Measurements from ENCODE around the gene RPS27L. TPM values are rescaled to one million over a fixed set of nuclear protein-coding genes. Genes with fewer than 3 reads are reported as not detected.

Gene RPS27L
- total and polyA plus RNA-seq, 9 of the 15 experiments (the other 6 are each of a cell fraction or from before 2014, with no cell fraction given): 72.2 to 382 (median 116) TPM

DNA sequence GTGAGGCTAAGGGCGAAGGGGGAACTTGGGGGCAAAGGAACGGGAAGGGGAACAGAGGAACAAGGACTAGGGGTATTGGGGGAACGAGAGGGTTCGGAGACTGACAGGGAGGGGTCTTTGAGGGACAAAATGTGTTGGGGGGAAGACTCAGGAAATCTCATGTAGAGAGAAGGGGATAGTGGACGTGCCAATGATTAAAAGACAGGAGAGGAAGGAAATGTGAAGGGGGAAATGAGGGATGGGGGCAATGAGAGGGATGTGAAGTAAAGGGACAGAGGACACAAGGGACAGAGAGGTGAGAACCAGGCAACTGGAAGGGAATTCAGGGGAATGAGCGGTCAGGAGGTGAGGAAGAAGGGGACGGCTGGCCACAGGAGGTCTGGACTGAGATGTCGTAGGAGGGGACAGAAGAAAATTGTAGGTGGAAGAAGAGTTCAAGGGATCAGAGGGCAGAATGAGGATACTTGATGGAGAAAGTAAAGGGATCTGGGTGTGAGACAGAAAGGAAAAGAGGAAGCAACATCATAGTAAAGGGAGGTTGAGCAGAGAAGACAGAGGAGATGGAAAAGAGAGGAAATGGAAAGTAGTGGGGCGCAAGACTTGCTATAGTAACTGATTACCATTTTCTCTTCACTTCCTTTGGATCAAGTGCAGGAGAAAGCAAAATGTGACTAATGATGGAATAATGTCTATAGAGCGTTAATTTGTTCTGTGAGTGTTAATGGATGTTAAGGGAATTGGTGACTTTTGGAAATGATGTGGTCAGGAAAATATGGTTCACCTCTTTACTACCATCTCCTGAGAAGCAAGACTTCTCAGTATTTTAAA, 32.9 kb upstream of the RPS27L start (continued):
- TF ChIP-seq ZNF512 (tag; IDR thresholded peaks at IDR 0.05) (no peak), ERF (CRISPR knock-in tag; IDR thresholded peaks at IDR 0.05) (no peak), POLR3G (IDR thresholded peaks at IDR 0.05; ENCODE audit: extremely low read depth, insufficient read length, insufficient replicate concordance) (no peak), TCF7 (IDR thresholded peaks at IDR 0.05; ENCODE audit: borderline replicate concordance) (no peak), IRF1 (CRISPR knock-in tag; IDR thresholded peaks at IDR 0.05; ENCODE audit: borderline replicate concordance) (no peak), ZNF3 (CRISPR knock-in tag; IDR thresholded peaks at IDR 0.05) (no peak), BRF1 (IDR thresholded peaks at IDR 0.05; ENCODE audit: borderline replicate concordance, extremely low read depth, insufficient read length) (no peak), ATF4 (CRISPR knock-in tag; IDR thresholded peaks at IDR 0.05) (no peak), ZBED1 (IDR thresholded peaks at IDR 0.05) (no peak), TSC22D4 (tag; IDR thresholded peaks at IDR 0.05) (peak; percentile 76; the same call in 1 of the 2 replicates), ZNF436 (CRISPR knock-in tag; IDR thresholded peaks at IDR 0.05) (no peak), PHB (CRISPR knock-in tag; IDR thresholded peaks at IDR 0.05) (no peak), SREBF1 (IDR thresholded peaks at IDR 0.05; ENCODE audit: borderline replicate concordance, low read depth, low read length) (no peak), ATF7 (IDR thresholded peaks at IDR 0.05) (no peak), ZNF224 (CRISPR knock-in tag; IDR thresholded peaks at IDR 0.05) (no peak), MYBL2 (IDR thresholded peaks at IDR 0.05; ENCODE audit: low read depth) (no peak), MYBL2 (CRISPR knock-in tag; IDR thresholded peaks at IDR 0.05; ENCODE audit: borderline replicate concordance) (no peak), ZNF778 (CRISPR knock-in tag; IDR thresholded peaks at IDR 0.05) (no peak), POLR2B (IDR thresholded peaks at IDR 0.05; ENCODE audit: low read depth, partially characterized antibody) (no peak), THAP12 (CRISPR knock-in tag; IDR thresholded peaks at IDR 0.05) (no peak), NR2C1 (IDR thresholded peaks at IDR 0.05) (peak; percentile 42; the same call in 1 of the 2 replicates), NR2C1 (tag; IDR thresholded peaks at IDR 0.05) (no peak), KAT7 (CRISPR knock-in tag; IDR thresholded peaks at IDR 0.05; ENCODE audit: borderline replicate concordance) (no peak), SMARCE1 (IDR thresholded peaks at IDR 0.05) (peak; percentile 74), EGR1 (conservative IDR thresholded peaks at IDR 0.05) (no peak), L3MBTL2 (IDR thresholded peaks at IDR 0.05) (no peak)

All from K562 (cell line).